Myocyte (in vitro differentiated cells): ENCODE measurements around the gene TMEM243. TPM values are rescaled to one million over a fixed set of nuclear protein-coding genes. Genes with fewer than 3 reads are reported as not detected.
"Not testable (repeated sequence)": the region's sequence is repeated elsewhere in the genome, so short reads cannot be mapped to it uniquely, and the experiment has no call there.

Source experiments
- DNase-seq: peaks from one replicate; pipeline ENCODE4 v3.0.0-alpha.2; 2012; ENCODE audit warnings: low read depth
- polyA plus RNA-seq: library from polyadenylated mRNA; unstranded; fragments of >200 nt; gene quantifications from one replicate; pipeline ENCODE4 v1.2.1, GENCODE V29; 2012; ENCODE audit warnings: missing spikeins
- total RNA-seq: library from RNA; depleted of rRNA; stranded (reverse); fragments of >200 nt; gene quantifications from 2 replicates; pipeline ENCODE4 v1.2.3, GENCODE V29; 2014

TMEM243 gene
- 17.4 and 22.6 TPM in 2 replicates for total RNA-seq
- 18.7 TPM for polyA plus RNA-seq

GRCh38 chr7:87219545-87220025 is at the start of gene TMEM243:
Gene TMEM243 (minus strand): TSS chr7:87219732. CDS start chr7:87219503, 229 bp downstream.
- peak; percentile 69 for DNase-seq

- DNase-seq: no peak
Measured at GRCh38 chr7:87267239-87267900, 47.8 kb upstream of the TMEM243 start.

GRCh38 chr7:87263537-87263936 is 44.0 kb upstream of the TMEM243 start:
- DNase-seq: no peak

GRCh38 chr7:87253589-87254087 is 34.1 kb upstream of the TMEM243 start:
- DNase-seq: no peak

- not testable (repeated sequence) for DNase-seq
Measured at GRCh38 chr7:87245671-87246070, 26.1 kb upstream of the TMEM243 start.

- not testable (repeated sequence) for DNase-seq
Measured at GRCh38 chr7:87238464-87239051, 19.0 kb upstream of the TMEM243 start.

- no peak for DNase-seq
Measured at GRCh38 chr7:87234949-87235348, 15.4 kb upstream of the TMEM243 start.

GRCh38 chr7:87231711-87232110 is 12.2 kb upstream of the TMEM243 start:
- DNase-seq: peak; percentile 34

- peak; percentile 89 for DNase-seq
Measured at GRCh38 chr7:87231258-87231657, 11.7 kb upstream of the TMEM243 start.

GRCh38 chr7:87226495-87226894 is 7.0 kb upstream of the TMEM243 start:
- DNase-seq: no peak

- no peak for DNase-seq
Measured at GRCh38 chr7:87225696-87226095, 6.2 kb upstream of the TMEM243 start.

- DNase-seq: no peak
Measured at GRCh38 chr7:87223666-87224065, 4.1 kb upstream of the TMEM243 start.

GRCh38 chr7:87220734-87221215 is 1.2 kb upstream of the TMEM243 start:
- peak; percentile 68 for DNase-seq

- peak; percentile 79 for DNase-seq
Measured at GRCh38 chr7:87220026-87220733, 648 bp upstream of the TMEM243 start.

GRCh38 chr7:87218796-87219544 is 562 bp downstream of the TMEM243 start:
- DNase-seq: peak; percentile 48

GRCh38 chr7:87217983-87218653 is 1.4 kb downstream of the TMEM243 start:
- DNase-seq: no peak

- no peak for DNase-seq
Measured at GRCh38 chr7:87216701-87217508, 2.6 kb downstream of the TMEM243 start.

GRCh38 chr7:87215046-87215445 is 4.5 kb downstream of the TMEM243 start:
- no peak for DNase-seq

GRCh38 chr7:87213811-87214210 is 5.7 kb downstream of the TMEM243 start:
- no peak for DNase-seq

- DNase-seq: no peak
Measured at GRCh38 chr7:87213252-87213651, 6.3 kb downstream of the TMEM243 start.
